ENCODE measurements around the gene BCL2L11.

The BCL2L11 gene

DNA sequence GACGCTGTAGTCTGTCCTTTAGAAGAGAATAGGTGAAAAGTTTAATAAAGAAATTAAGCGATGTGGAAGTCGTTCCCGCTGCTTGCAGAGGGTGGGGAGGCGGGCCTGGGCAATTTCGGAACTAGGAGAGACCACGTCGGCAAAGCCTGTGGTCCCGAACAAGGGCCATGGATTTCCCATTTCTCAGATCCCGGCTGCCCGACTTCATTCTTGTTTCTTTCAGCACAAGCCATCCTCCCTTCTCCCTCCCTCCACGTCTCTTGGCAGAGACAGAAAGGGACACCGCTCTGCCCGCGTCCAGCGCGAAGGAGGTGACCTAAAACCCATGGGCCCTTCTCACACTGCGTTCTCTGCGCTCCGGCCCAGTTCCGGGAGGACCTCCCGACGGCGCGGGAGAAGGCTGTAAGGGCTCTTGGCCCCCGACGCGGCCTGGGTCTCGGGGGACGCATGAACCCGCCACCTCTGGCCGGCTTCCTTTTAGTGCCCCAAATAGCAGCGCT, 2.2 kb upstream of the BCL2L11 start:
- DNase-seq, result no peak

DNA sequence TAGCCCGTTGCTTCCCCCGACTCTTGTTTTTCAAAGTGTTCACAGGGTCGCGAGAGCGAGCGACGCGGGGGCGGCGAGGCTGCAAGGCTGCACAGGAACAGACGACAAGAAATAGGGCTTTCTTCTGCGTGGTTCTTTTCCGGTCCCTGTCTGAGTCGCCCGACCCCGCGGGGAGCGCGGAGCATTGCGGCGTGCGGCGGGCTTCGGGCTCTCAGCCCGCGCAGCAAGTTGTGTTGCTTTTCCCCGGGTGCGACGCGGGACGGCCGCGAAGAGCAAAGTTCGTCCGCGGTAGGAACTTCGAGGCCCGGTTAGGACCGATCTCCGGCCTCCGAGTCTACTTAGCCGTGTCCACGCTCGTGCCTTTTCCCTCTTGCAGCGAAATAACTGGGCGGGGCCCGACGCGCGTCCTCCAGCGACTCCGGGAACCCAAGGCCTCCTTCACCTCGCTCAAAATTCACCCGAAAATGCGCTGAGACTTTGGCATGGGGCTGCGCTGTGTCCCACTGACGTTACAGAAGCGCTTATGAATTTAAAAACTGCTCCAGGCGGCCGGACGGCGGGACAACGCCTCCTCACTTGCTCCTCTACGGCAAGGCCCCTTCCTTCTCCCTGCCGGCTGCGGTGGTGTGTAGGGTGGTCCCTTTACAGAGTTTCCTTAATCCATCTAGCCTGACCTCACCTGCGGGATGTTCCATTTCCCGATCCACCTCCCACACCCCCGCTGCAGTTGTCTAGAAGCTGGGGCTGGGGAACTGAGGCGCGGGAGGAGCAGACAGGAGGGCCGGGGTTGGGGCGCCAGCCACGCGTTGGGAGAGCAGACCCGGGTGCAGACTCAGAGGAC, 1.5 kb upstream of the BCL2L11 start:
- DNase-seq, result no peak

DNA sequence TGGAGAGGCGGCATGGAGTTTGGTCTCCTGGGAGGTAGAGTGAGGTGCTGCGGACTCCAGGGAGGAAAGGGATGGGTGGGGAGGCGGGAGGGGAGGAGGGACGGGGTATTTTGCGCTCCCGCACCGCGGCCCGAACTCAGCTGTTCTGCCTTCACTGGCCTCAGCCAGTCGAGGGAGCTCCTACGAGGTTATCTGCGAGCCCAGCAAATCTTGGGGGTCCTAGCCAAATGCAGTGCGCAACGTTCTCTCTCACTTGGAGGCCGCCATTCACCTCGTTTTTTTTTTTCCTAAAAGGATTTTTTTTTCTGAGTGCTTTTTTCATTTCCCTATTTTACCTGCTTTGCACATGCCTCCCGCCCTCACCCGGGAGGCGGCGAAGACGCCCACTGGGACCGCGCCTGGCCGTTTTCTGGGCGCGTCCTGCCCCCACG, 877 bp upstream of the BCL2L11 start:
- DNase-seq, result no peak

DNA sequence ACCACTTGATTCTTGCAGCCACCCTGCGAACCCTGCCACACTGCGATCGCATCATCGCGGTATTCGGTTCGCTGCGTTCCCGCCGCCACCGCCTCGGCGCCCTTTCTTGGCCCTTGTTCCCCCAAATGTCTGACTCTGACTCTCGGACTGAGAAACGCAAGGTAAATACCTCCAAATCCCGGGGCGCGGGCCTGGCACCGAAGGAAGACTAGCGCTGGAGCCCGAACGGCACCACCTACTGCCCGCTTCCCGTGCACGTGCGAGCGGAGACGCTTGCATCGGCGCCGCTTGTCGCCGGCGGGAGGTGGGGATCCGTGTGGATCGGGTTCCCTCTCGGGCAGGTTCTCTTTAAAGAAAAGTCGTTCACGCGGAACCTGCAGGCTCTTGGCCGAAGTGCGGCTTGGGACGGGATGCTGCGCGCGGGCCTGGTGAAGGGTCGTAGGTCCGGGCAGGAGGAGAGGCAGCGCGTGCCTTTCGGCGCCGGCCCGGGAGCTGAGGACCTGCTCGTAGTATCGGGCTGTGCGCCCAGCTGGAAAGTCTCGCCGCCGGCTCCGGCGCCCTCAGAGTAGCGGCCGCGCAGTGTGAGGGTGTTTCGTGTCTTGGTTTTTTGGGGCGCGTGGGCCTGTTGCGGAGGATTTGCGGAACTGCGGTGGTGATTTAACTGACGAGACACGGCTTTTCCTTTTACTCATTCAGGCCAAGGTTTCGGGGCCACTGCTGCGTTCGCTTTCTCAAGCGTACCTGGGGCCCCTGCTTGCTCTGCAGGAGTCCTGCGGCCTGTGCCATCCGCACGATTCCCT, 514 bp downstream of the BCL2L11 start:
- no peak for DNase-seq

DNA sequence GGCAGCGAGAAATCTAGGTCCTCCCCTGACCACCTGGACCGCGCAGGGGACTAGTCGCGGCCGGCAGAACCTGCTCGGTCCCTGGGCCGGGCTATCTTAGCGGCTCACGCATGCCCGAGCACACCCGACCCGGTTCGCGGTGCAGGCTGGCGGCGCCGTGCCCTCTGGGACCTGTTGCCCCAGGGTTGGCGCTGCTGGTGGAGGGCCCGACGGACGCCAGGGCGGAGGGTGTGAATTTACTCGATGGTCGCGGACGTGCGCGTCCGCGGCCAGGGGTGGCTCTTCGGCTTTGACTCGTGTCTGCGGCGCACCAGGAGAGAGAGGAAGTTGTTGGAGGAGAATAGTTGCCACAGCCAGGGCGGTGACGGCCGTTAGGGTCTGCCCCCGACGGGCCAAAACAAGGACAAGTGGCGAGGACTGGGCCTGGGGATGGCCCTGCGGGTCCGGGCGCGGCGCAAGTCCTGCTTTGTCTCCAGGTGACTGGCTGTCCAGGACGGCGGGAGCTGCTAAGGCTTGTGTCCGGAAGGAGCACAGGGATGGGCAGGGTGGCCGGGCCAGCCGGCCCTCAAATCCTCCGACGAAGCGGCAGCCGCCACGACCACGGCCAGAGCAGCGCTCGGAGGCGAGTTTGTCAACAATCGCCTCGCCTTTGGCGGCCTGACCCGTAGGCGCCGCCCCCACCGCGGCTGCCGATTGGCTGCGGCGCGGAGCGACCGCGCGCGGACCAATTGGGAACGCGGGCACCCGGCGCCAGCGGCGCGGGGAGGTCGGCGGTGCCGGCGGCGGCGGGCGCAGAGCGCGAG, 1.3 kb downstream of the BCL2L11 start:
- peak; percentile 79 for DNase-seq

DNA sequence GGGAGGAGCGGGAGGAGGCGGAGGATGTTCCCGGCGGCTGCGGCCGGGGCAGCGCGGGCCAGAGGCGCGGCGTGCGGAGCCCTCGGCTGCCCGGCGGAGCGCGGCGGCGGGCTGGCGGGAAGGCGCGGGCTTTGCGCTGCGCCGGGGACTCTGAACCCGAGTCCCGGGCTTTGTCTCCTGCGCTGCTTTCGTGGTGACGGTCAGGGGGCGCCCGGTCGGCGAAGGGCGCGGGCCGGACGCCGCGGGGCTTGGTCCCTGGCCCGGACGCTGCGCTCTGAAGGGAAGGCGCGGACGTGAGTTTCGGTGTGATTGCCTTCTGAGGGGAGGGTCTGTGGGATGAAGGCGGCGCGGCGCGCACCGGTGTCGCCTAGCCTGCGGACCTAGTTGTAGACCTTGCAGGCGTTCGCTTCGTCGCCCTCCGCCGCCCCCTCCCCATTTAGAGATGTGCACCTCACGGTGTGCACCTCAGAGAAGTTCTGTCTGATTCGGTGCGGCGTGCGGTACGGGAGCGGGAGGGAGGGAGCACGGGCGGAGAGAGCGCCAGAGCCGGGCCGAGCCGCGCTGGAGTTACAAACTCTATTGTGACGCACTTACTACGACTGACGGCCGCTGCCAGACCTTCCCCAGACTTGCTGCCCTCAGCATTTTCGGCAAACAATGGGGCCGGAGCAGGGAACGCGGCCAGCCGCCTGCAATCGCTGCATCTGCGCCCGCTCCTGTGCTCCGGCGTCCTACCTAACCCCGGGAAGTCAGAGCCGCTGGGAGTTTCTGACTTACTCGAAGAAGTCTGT, 2.1 kb downstream of the BCL2L11 start:
- DNase-seq, result peak; percentile 71

DNA sequence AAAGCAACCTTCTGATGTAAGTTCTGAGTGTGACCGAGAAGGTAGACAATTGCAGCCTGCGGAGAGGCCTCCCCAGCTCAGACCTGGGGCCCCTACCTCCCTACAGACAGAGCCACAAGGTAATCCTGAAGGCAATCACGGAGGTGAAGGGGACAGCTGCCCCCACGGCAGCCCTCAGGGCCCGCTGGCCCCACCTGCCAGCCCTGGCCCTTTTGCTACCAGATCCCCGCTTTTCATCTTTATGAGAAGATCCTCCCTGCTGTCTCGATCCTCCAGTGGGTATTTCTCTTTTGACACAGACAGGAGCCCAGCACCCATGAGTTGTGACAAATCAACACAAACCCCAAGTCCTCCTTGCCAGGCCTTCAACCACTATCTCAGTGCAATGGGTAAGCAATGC, 3.0 kb downstream of the BCL2L11 start:
- no peak for DNase-seq

DNA sequence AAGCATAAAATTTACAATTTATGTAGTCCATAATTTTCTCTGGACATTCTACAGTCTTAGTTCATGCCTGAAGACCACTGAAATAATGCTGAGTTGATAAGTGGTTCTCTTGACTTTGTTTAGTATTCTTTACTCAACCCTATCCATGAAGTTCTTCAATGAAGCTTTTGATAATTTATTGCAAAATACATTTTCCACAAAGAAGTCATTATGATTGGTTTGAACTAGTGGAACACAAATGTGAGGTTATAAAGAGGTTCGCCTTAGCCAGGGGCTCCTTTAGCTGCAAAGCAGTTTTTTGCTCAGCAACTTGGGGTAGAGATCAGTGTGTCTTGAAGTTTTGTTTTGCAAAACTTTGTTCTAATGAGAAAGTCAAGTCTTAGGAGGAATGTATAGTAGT, 5.9 kb downstream of the BCL2L11 start:
- no peak for DNase-seq

DNA sequence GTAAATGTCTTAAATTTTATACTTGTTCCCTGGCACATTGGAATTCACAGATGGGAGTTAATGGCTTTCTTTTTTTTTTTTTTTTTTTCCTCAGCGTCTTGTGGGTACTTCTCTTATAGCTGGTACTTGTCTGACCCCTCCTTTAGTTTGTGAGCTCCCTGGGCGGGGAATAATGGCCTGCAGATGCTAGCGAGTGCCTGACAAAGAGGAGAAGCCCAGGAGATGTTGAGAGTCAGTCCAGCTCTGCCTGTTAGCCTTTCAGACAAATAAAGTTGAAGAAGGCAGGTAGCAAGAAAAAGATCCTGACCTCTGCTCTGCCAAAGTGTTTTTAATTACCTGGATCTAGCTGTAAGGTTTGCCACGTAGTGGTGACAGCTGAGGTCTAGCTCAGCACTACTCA, 6.6 kb downstream of the BCL2L11 start:
- no peak for DNase-seq

DNA sequence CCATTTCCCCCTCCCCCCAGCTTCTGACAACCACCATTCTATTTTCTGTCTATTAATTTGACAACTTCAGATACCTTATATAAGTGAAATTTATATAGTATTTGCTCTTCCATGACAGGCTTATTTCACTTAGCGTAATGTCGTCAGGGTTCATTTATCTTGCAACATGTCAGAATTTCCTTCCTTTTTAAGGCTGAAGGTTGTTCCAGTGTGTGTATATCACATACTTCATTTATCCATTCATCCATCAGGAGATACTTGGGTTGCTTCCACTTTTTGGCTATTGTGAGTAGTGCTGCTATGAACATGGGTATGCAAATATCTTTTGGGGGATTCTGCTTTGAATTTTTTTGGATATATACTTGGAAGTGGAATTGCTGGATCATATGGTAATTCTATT, 7.4 kb downstream of the BCL2L11 start:
- DNase-seq, result no peak

DNA sequence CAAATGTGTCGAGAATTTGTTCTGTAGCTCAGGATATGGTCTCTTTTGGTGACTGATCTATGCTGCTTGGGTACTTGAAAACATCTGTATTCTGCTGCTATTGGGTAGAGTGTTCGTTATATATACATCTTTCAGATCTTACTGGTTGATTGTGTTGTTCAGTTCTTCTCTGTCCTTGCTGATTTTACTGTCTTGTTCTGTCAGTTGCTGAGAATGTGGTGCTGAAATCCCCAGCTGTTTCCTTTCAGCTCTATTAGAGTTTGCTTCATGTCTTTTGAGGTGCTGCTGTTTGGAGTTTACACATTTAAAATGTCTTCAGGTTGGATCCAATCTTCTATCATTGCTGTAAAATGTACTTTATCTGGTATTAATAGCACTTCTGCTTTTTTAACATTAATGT, 12.9 kb downstream of the BCL2L11 start:
- no peak for DNase-seq

DNA sequence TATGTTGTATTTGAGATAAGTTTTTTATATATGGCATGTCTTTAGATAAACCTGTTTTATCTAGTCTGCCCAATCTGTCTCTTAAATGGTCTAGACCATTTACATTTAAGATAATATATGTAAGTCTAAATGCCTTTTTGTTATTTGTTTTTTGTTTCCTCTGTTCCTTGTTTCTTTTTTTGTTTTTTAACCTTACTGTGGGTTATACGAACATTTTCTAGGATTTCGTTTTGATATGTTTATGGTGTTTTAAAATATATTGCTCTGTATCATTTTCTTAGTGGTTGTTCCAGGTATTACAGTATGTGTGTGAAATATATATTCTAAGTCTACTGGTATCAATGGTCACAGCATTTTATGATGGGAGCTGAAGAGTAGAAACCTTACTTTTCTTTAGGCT, 13.3 kb downstream of the BCL2L11 start:
- no peak for DNase-seq

DNA sequence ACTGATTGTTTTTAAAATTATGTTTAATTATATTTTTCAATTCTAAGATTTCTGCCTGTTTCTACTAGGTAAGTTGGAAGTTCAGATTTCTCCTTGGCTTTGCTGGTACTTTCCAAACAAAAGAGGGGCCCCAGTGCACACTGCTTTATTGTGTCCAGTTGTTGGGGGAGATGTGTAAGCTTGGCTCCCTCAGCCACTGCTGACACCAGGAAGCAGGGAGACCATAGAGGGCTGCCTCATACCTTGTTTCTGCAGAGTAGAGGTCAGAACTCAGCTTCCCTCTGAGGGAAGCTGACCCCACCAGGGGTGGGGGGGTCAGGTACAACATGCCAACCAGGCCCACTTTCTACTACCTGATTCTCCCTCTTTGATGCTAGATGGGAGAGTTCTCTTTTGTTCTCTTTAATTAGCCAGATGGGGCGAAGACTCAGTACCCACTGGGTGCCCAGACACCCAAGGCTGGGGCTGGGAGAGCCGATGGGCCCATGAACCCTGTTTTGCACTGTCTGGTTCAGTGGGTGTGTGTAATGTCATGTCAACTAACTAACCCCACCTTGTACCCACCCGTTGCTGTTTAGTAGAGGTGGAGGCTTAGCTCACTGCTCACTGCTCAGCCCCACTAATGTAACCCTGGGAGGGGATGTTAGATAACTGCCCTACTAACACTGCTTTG, 14.7 kb downstream of the BCL2L11 start:
- no peak for DNase-seq

DNA sequence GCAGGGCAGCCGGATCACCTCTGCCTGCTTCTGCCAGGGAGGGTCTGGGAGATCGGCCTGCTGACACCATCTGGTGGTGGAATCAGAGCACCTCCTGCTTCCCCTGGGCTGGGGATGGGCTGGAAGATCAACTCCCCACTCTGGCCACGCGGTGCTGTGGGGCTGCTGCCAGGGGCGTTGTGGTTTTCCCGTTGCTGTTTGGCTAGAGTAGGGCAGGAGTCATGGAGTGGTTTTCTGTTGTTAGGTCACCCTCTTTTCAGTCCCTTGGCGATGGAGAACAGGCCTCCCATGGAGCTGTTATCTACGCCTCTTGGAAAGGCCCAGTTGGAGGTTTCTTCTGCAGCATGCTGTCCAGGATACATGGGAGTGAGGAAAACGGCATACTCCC, 15.2 kb downstream of the BCL2L11 start:
- no peak for DNase-seq

DNA sequence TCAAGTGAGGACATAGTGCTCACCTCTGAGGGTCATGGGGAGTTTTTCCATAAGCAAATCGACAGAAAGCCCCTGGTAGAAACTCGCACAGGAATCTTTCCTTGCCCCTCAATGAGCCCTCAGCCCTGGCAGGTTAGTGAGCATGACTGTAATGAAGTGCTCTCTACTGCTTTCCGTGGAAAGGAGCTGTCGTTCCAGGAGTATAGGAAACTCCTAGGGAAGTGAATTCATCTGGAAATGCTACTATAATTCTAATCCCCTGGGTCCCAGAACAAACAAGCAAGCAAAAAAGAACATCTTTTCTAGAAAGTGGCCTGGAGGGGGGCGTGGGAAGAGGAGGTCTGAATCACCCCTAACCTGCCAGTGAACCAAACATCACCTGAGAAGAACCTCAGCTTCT, 18.1 kb downstream of the BCL2L11 start:
- no peak for DNase-seq

DNA sequence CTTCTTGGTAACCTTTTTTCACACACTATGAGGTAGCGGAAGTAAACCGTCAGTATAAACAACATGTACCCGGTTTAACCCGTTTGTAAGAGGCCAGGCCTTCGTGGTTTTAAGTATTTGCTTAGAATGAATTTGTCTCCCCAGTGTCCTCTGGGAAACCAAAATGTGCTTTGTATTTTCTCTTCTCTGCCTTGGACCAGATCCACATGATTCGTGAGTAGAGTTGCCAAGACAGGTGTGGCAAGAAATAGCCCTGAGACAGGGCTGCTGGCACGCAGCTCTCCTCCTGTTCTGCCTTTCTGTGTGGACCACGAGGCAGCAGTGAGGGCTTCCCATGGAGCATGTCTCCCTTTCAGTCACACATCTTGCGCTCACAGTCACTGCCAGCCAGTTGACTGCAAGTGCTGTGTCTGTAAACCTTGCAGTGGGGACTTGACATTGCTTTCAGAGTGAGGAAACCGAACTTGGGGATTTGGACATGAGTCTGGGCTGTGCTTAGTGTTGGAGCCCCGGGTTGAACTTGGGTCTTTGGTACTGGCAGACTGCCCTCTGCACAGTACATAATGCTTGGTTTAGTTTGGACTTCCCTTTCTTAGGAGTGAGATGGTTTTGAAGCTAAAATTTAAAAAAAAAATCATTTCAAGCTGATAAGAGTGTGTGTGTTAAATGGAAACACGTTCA, 19.1 kb downstream of the BCL2L11 start:
- peak; percentile 23 for DNase-seq

DNA sequence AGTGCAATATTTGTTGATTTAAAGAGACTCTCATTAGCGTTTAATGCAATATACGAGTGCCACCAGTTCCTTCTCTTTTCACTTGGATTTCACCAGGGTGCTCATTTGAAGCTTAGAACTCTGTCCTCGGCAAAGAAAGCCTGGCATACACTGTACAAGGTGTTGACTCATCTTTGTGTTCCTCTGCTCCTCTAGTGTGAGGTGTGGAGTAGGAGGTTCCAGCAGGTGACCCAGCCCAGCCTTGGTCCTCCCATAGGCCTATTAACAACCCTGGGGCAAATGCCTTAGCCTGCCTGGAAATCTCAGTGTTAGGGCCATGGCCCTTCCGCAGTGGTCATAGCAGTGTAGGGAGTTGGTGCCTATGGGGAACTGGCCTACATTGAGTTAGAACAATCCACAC, 20.1 kb downstream of the BCL2L11 start:
- DNase-seq, result no peak

DNA sequence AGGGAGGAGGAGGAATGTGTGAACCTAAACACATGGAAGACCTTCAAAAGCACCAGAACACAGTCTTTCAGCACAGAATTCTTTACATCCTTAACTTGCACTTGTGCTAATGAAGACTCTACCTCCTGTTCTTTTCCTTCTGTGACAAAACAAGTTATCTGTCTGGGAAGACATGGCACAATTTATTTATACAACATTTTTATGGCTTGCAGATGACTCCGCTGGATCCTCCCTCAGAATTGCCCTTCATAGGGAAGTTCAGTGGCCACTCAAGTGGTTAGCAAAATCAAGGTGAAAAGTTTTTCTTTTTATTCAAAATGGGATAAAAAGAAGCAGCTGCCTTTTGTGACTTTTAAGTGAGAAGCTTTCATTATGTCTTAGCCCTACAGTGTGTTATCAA, 21.4 kb downstream of the BCL2L11 start:
- DNase-seq, result no peak

DNA sequence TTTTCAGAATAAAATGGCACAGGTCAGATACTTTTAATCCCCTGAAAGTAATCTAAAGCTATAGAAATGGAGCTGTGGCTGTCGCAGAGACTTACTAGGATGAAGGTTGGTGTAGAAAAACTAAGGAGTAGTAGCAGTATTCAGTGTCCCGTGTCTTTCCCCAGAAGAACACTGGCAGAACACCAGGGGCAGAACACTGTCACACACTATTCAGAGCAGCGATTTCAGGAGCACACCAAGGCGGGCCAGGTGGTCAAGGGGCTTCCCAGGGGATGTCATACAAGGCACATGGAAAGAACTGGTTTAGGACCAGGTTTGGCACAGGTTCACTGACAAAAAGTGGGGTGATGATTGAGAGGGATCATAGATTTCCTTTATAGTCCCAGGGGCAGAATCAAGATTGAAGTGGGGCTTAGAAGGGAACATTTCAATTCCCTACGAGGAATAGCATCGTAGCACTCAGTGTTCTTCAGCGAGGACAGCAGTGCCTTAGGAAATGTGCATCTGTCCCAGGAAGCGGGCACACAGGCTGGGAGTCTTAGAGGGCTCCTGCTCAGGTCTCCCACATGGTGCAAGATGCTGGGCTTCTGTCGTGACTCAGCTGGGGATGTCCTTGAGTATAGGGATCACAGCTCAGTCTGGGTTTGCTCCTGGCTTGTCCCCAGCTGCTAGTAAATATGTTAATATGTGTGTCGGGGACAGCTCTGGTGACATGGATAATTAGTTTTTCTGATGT, 22.6 kb downstream of the BCL2L11 start:
- DNase-seq, result no peak

DNA sequence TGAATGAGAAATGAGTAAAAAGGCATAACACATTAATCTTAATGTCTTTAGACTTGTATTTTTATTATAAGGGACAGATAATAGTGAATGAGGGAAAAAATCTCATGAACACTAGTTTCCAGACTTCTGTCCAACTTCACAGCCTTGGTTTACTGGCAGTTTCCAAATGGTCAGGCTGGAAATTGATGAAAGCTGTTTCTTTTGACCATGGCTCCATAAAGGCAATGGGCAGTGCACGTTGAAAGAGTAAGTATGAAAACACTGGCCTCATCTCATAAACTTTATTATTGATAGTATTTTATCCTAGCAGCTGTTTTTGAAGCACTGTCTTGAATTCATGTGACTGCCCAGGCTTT, 23.1 kb downstream of the BCL2L11 start:
- DNase-seq, result no peak

All from DMS153 (cell line).